Measurements from ENCODE around the gene CDCP2.

The CDCP2 gene

DNA sequence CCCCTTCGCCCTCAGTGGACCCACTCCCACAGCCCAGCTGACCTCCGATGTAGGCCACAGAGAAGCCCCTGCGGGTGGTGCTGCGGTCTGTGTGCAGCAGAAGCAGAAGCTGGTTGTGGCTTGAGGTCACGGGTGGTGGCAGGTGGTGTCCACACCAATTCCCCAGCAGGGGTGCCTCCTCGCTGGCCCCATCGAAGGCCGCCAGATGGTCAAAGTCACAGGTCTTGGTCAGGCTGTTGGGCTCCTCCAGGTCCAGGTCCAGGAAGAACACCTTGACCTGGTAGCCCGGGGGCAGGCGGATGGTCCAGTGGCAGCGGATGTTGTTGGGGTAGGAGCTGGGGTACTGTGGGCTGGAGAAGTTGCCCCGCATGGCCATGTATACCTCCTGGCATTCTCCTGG lies 13.1 kb downstream of the CDCP2 start:
- no peak for DNase-seq (ENCODE audit: extremely low spot score)
- CTCF ChIA-PET, result interaction anchor here (1.0 kb wide), 1 partner anchor 11 kb away, joined by 3 read pairs; no protein-coding TSS in a partner anchor
- POLR2A ChIA-PET, result no interaction called here
- TF ChIP-seq, protein P1, sequence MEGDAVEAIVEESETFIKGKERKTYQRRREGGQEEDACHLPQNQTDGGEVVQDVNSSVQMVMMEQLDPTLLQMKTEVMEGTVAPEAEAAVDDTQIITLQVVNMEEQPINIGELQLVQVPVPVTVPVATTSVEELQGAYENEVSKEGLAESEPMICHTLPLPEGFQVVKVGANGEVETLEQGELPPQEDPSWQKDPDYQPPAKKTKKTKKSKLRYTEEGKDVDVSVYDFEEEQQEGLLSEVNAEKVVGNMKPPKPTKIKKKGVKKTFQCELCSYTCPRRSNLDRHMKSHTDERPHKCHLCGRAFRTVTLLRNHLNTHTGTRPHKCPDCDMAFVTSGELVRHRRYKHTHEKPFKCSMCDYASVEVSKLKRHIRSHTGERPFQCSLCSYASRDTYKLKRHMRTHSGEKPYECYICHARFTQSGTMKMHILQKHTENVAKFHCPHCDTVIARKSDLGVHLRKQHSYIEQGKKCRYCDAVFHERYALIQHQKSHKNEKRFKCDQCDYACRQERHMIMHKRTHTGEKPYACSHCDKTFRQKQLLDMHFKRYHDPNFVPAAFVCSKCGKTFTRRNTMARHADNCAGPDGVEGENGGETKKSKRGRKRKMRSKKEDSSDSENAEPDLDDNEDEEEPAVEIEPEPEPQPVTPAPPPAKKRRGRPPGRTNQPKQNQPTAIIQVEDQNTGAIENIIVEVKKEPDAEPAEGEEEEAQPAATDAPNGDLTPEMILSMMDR (IDR thresholded peaks at IDR 0.05; ENCODE audit: control extremely low read depth, extremely low read depth, low read depth, missing control alignments), result no peak

DNA sequence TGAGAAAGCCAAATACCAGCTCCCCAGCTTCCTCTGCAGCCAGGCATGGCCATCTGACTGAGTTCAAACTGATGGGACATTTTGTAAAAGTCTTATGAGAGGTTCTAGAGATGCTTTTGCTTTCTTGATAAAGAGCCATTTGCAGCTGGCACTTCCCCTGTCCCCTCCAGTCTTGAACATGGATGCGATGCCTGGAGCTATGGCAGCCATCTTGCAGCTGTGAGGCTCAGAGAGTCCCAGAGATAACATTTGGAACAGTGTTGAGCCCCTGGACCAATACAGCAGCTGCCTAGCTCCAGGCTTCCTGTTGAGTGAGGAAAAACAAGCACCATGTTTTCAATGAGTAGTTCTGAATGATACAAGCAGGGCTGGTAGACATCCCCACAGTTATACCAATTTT lies 13.8 kb downstream of the CDCP2 start:
- DNase-seq (ENCODE audit: extremely low spot score), result no peak
- TF ChIP-seq, protein P1 (IDR thresholded peaks at IDR 0.05; ENCODE audit: control extremely low read depth, extremely low read depth, low read depth, missing control alignments), result no peak
- POLR2A ChIA-PET, result no interaction called here
- CTCF ChIA-PET, result interaction anchor here (1.0 to 2.9 kb wide), 4 partner anchors 10 to 28 kb away, joined by 3 to 8 read pairs (median 4); no protein-coding TSS in a partner anchor

DNA sequence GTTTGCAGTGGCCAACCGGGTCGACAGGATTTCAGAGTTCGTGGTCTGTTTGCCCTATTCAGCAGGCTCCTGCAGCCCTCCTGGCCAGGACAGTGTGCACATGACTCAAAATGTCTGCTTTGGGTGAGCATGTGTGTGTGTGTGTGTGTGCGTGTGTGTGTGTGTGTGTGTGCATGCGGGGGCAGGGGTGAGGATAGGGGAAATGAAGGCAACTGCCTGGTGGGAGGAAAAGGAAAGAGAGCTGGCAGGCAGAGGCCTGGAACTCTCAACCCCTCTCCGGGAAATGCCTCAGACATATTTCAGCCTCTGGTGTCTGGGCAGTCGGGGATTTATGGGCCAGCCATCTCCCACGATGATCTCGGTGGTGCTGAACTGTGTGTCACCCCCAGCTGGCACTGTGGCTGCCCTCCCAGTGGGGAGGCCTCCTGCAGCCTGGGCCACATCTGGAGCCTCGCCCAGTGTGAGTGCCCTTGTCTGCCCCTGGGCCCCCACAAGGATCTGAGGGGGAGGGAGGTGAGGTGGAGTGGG lies 15.2 kb downstream of the CDCP2 start:
- POLR2A ChIA-PET, result interaction anchor here (0.7 kb wide), 1 partner anchor 351 kb away, joined by 5 read pairs; no protein-coding TSS in a partner anchor
- DNase-seq (ENCODE audit: extremely low spot score), result no peak

DNA sequence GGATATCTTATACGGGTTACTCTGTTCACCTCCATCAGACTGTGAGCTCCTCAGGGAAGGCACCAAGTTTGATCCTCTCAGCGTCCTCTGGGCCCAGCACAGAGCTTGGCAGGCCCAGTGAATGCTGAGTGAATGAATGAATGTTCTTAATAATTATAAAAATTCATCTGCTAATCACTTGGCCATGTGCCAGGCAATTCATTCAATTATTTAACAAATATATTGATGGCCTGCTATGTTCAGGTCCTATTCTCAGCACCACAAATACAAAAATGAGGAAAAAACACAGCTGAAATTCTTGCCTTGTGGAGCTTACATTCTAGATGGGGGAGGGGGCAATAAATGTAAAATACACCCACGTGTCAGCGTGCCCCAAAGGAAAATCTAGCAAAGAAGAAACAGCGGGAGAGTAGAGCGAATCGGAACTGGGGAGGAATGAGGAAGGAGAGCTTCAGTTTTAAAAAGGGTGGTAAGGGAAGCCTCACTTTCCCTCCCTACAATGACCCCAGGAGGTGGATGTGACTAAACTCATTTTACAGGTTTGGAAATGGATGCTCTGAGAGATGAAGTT lies 15.8 kb downstream of the CDCP2 start:
- POLR2A ChIA-PET, result no interaction called here
- CTCF ChIA-PET, result interaction anchor here (1.0 to 2.9 kb wide), 3 partner anchors 13 to 44 kb away, joined by 3 to 8 read pairs (median 3); no protein-coding TSS in a partner anchor
- no peak for DNase-seq (ENCODE audit: extremely low spot score)
- TF ChIP-seq, protein P1 (IDR thresholded peaks at IDR 0.05; ENCODE audit: control extremely low read depth, extremely low read depth, low read depth, missing control alignments), result no peak

More for the DNA sequence above, 15.2 kb downstream of the CDCP2 start:
- TF ChIP-seq, protein P1 (IDR thresholded peaks at IDR 0.05; ENCODE audit: control extremely low read depth, extremely low read depth, low read depth, missing control alignments), result no peak
- CTCF ChIA-PET, result interaction anchor here (1.3 to 2.9 kb wide), 3 partner anchors 15 to 29 kb away, joined by 3 to 8 read pairs (median 5); no protein-coding TSS in a partner anchor

DNA sequence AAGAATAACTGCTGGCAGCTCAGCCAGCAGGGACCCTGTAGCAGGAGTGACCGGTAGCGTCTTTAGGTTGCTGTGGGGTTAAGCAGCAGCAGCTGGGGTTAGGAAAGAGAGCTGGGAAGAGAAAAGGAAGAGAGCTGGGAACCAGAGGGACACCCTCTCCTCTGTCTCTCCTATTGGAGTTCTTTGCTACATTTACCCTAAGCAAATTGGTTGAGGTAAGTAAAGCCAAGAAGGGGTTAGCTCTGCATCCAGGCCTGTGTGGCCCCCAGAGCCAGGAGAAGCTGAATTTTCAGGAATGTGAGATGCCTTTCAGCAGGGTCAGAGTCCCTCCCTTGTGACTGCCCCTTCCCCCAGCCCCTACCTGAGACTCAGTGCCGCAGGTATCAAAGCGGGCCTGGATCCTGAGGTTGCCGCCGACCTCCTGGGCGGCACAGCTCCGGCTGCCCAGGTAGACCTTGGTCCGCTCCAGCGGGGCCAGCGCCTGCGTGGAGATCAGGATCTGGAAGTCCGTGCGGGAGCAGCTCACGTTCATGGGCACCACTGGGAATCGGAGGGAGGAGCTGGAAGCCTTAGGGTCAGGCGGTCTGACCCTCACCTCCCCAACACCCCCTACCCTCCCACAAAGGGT lies 16.4 kb downstream of the CDCP2 start:
- ChIA-PET CTCF (interaction anchor here (1.0 to 2.9 kb wide), 3 partner anchors 14 to 45 kb away, joined by 3 to 8 read pairs (median 3); no protein-coding TSS in a partner anchor), POLR2A (no interaction called here)
- no peak for DNase-seq (ENCODE audit: extremely low spot score)
- TF ChIP-seq, protein P1 (IDR thresholded peaks at IDR 0.05; ENCODE audit: control extremely low read depth, extremely low read depth, low read depth, missing control alignments), result no peak

DNA sequence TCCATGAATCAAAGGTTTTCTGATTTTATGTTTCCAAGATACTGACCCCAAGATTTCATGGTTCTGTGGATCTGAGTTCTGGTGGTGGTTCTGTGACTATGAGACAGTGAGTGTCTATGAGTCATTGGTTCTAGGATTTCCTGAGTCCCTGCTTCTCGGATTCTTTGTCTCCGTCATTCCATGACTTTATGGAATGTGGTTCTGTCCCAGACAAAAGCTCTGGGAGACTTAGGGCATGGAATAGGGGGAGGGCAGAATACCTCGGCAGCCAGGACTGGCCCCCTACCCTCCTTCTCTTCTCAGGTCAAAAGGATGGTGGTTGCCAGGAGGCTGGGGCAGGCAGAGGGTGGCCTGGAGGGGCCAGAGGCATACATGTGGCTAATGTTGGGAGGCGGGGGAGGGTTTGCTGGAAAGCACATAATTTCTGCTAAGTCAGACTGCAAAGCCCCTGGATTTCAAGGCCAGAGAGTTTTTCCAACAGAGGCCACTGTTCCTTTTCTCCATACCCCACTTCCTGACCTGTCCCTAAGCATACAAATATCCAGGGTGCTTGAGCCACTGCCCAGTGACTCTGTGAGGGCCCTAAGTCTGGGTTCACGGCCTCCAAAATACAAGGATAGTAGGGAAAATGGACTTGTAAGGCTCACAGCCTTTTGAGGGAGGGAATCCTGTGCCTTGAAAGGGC lies 17.2 kb downstream of the CDCP2 start:
- TF ChIP-seq, protein P1 (IDR thresholded peaks at IDR 0.05; ENCODE audit: control extremely low read depth, extremely low read depth, low read depth, missing control alignments), result no peak
- DNase-seq (ENCODE audit: extremely low spot score), result no peak
- CTCF ChIA-PET, result interaction anchor here (1.6 kb wide), 1 partner anchor 14 kb away, joined by 3 read pairs; no protein-coding TSS in a partner anchor
- POLR2A ChIA-PET, result no interaction called here

Measured in GM10248 (cell line).